ENCODE data around the gene TEX36. TPM values are rescaled to one million over a fixed set of nuclear protein-coding genes. Genes with fewer than 3 reads are reported as not detected.

Gene TEX36
- total and polyA plus RNA-seq, 2 donors (not counting 1 experiment from before 2014, with no cell fraction given), result not detected

DNA sequence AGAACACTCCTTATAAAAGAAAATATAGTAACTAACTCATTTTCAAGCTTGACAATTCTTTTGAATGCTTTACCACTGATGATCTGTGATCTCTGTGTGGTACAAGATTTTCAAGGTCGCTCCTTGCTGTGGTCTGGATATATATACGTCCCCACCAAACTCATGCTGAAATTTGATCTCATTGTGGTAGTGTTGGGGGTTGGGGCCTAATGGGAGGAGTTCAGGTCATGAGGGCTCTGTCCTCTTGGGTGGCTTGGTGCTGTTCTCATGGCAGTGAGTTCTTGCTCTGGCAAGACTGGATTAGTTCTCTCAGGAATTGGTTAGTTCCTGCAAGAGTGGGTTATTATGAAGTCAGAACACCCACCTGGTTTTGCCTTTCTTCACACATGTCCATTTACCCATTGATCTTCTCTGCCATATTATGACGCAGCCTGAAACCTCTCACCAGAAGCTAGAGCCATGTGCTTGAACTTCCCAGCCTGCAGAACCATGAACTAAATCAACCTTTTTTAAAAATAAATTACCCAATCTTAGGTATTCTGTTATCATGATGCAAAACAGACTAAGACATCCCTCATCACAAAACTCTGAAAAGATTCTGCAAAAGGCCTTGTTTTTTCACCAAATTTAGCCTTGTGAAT lies 28.3 kb upstream of the TEX36 start:
- intact Hi-C loops (cut with micrococcal nuclease), result no loop called here
- Histone ChIP-seq H4K20me1 (ENCODE audit: control insufficient read depth, insufficient read depth, low read length, poor library complexity, severe bottlenecking) (no peaks in the 10 kb centered on the region), H2AFZ (ENCODE audit: insufficient read depth, low read depth, low read length, poor library complexity, severe bottlenecking) (no peak overlapping the region), H3K27ac (ENCODE audit: low read length in 2 of 2) (no peak overlapping the region), H3K27me3 (replicated peaks in 1 of 4; ENCODE audit: control extremely low read depth in 1 of 4, control insufficient read depth in 3 of 4, insufficient read depth in 4 of 4, low read length in 3 of 4) (peaks cover 0 to 3% (median 0%) of the 10 kb centered on the region in 4 experiments), H3K4me3 (ENCODE audit: control extremely low read depth in 1 of 5, extremely low read depth in 1 of 5, insufficient read depth in 1 of 5, low read depth in 2 of 5, low read length in 4 of 5) (no peak overlapping the region), H3K36me3 (replicated peaks in 1 of 2; ENCODE audit: control extremely low read depth in 1 of 2, control insufficient read depth in 1 of 2, extremely low read depth in 1 of 2, insufficient read depth in 2 of 2, low read length in 1 of 2) (no peaks in the 10 kb centered on the region), H3K9me3 (ENCODE audit: control extremely low read depth in 1 of 3, control insufficient read depth in 2 of 3, insufficient read depth in 1 of 3, low read length in 2 of 3) (peaks cover 8 to 28% (median 22%) of the 10 kb centered on the region in 3 donors), H3K4me1 (ENCODE audit: control insufficient read depth in 2 of 2, insufficient read depth in 2 of 2, low read length in 2 of 2) (no peaks in the 10 kb centered on the region), H3K9ac (ENCODE audit: low read length) (no peak overlapping the region), H3K4me2 (replicated peaks; ENCODE audit: low read depth, low read length, poor library complexity, severe bottlenecking) (no peak overlapping the region), H3K79me2 (ENCODE audit: control insufficient read depth, insufficient read depth, low read length) (no peaks in the 10 kb centered on the region)
- H3K9me3 Mint-ChIP-seq (ENCODE audit: insufficient read depth), result peaks cover 11% of the 10 kb centered on the region
- ATAC-seq (ENCODE audit: low read depth) (no peak), DNase-seq (no peak)
- 100% methylated on average over 1 of the region's 3 CpGs for WGBS (ENCODE audit: insufficient coverage)
- no peak overlapping the region for H3K27ac Mint-ChIP-seq
- H3K27me3 Mint-ChIP-seq, result peaks cover 10% of the 10 kb centered on the region
- CTCF ChIA-PET, result no interaction called here
- TF ChIP-seq EZH2 (IDR thresholded peaks at IDR 0.05; ENCODE audit: borderline replicate concordance, insufficient read depth, low read depth, low read length, poor library complexity, severe bottlenecking), result no peak
- TF ChIP-seq, protein P1, sequence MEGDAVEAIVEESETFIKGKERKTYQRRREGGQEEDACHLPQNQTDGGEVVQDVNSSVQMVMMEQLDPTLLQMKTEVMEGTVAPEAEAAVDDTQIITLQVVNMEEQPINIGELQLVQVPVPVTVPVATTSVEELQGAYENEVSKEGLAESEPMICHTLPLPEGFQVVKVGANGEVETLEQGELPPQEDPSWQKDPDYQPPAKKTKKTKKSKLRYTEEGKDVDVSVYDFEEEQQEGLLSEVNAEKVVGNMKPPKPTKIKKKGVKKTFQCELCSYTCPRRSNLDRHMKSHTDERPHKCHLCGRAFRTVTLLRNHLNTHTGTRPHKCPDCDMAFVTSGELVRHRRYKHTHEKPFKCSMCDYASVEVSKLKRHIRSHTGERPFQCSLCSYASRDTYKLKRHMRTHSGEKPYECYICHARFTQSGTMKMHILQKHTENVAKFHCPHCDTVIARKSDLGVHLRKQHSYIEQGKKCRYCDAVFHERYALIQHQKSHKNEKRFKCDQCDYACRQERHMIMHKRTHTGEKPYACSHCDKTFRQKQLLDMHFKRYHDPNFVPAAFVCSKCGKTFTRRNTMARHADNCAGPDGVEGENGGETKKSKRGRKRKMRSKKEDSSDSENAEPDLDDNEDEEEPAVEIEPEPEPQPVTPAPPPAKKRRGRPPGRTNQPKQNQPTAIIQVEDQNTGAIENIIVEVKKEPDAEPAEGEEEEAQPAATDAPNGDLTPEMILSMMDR (IDR thresholded peaks at IDR 0.05), result no peak
- POLR2A ChIA-PET, result no interaction called here
- H3K4me3 Mint-ChIP-seq, result no peak overlapping the region
- no peaks in the 10 kb centered on the region for H3K4me1 Mint-ChIP-seq

DNA sequence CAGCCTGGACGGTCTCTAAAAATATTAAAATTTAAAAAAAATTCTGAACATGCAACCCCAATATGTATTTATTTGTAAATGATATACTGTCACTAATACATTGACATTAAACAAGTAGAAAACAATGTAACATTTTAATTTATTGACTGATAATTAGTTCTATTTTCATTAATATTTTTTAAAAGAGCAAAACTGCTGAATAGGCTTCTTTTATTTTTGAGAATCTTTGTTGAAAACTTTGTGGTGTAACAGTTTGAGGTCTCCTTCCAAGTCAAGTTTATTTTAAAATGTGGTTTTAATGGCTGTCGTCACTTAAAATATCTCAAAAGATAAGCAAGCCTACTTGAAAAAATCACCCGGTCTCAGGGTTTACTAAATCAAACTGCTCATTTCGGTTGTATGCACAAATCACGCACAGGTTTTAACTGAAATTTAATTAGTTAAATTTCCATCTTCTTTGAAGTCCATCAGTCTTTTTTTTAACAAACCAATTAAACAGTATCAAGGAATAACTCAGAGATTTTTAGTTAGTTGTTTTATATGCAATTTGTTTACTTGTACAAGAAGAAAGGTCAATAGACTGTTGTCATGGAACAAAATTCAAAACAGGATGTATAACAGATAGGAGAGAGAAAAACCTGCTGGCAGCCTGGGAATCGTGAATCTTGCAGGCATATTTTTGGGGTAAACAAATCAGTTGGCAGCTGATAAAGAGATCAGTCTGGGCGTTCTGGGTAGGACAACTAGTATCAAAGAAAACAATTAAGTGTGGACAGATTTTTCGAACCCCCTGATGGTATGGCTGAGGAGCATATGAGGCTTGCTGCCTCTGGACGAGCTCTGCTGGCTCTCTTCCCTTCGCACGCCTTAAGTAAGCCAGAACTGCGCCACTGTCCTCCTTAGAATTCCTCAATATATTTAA lies 26.9 kb upstream of the TEX36 start:
- Histone ChIP-seq H3K36me3 (replicated peaks in 1 of 2; ENCODE audit: control extremely low read depth in 1 of 2, control insufficient read depth in 1 of 2, extremely low read depth in 1 of 2, insufficient read depth in 2 of 2, low read length in 1 of 2) (no peaks in the 10 kb centered on the region), H3K79me2 (ENCODE audit: control insufficient read depth, insufficient read depth, low read length) (no peaks in the 10 kb centered on the region), H3K9ac (ENCODE audit: low read length) (no peak overlapping the region), H2AFZ (ENCODE audit: insufficient read depth, low read depth, low read length, poor library complexity, severe bottlenecking) (no peak overlapping the region), H3K4me2 (replicated peaks; ENCODE audit: low read depth, low read length, poor library complexity, severe bottlenecking) (no peak overlapping the region), H3K27me3 (replicated peaks in 1 of 4; ENCODE audit: control extremely low read depth in 1 of 4, control insufficient read depth in 3 of 4, insufficient read depth in 4 of 4, low read length in 3 of 4) (peaks cover 0 to 3% (median 0%) of the 10 kb centered on the region in 4 experiments), H3K4me1 (ENCODE audit: control insufficient read depth in 2 of 2, insufficient read depth in 2 of 2, low read length in 2 of 2) (no peaks in the 10 kb centered on the region), H4K20me1 (ENCODE audit: control insufficient read depth, insufficient read depth, low read length, poor library complexity, severe bottlenecking) (no peaks in the 10 kb centered on the region), H3K9me3 (ENCODE audit: control extremely low read depth in 1 of 3, control insufficient read depth in 2 of 3, insufficient read depth in 1 of 3, low read length in 2 of 3) (peaks cover 8 to 28% (median 22%) of the 10 kb centered on the region in 3 donors), H3K27ac (ENCODE audit: low read length in 2 of 2) (no peak overlapping the region), H3K4me3 (ENCODE audit: control extremely low read depth in 1 of 5, extremely low read depth in 1 of 5, insufficient read depth in 1 of 5, low read depth in 2 of 5, low read length in 4 of 5) (no peak overlapping the region)
- DNase-seq (no peak), ATAC-seq (ENCODE audit: low read depth) (no peak)
- Mint-ChIP-seq H3K9me3 (ENCODE audit: insufficient read depth) (peaks cover 11% of the 10 kb centered on the region), H3K4me3 (no peak overlapping the region), H3K27me3 (peaks cover 10% of the 10 kb centered on the region), H3K27ac (no peak overlapping the region), H3K4me1 (no peaks in the 10 kb centered on the region)
- CTCF ChIA-PET, result no interaction called here
- POLR2A ChIA-PET, result no interaction called here
- TF ChIP-seq EZH2 (IDR thresholded peaks at IDR 0.05; ENCODE audit: borderline replicate concordance, insufficient read depth, low read depth, low read length, poor library complexity, severe bottlenecking), result no peak
- TF ChIP-seq, protein P1 (IDR thresholded peaks at IDR 0.05), result no peak
- 49% methylated on average over 3 of the region's 12 CpGs for WGBS (ENCODE audit: insufficient coverage)
- intact Hi-C loops (cut with micrococcal nuclease), result no loop called here
